NCI-H2196 treated with DMSO at 0.1 percent for 48 hours (cell line): ENCODE results near the gene RXFP1.

Experiments
- DNase-seq: peaks from one replicate; lab custom pipeline; 2025; ENCODE audit not compliant: unreplicated experiment; lab: John Stamatoyannopoulos, UW

RXFP1 gene

DNA sequence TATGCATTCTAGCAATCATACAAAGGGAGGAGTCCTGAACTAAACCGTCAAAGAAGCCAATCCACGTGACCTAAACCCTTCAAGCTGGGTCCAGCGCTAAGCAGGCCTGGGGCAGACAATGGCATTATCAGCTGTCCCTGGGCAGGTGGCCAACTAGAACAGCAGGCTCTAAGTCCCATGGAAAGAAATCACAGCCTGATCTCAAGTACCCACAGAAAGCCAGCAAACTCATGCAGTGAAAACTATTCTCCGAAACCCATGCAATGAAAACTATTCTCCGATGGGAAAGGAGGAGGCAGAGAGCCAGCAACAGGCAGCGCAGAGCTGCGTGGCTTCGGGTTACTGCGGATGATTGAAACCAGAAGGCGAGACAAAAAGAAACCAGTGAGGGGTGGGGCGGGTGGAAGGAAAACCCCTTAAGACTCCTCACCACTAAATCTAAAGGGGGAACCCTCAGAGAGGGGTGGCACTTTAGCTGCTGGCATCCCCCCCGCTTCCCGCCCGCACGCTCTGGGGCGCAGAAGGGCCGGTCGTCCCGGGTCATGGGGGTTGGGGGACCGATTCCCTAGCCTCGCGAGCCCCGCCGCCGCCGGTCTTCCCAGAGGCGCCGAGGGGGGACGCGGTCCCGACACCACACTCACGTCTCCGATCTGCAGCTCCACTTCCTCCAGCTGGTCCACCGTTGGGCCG lies 149.4 kb downstream of the RXFP1 start:
- peak; percentile 38 for DNase-seq

DNA sequence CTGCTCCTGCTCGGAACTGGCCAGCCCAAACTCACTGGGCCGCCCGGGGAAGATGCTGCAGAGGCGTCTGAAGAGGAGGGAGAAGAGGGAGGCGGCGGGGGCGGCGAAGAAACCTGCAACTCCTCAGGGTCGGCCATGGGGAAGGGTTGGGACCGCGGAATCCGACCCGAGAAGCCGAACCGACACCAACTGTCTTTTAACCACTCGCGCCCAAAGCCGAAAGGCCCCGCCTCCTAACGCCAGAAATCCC lies 149.9 kb downstream of the RXFP1 start, which contains the start of gene C4orf46:
C4orf46 (minus strand) TSS at position 223 of the 250 bp plus-strand sequence; CDS start at position 137, 86 bp downstream.
- no peak for DNase-seq

DNA sequence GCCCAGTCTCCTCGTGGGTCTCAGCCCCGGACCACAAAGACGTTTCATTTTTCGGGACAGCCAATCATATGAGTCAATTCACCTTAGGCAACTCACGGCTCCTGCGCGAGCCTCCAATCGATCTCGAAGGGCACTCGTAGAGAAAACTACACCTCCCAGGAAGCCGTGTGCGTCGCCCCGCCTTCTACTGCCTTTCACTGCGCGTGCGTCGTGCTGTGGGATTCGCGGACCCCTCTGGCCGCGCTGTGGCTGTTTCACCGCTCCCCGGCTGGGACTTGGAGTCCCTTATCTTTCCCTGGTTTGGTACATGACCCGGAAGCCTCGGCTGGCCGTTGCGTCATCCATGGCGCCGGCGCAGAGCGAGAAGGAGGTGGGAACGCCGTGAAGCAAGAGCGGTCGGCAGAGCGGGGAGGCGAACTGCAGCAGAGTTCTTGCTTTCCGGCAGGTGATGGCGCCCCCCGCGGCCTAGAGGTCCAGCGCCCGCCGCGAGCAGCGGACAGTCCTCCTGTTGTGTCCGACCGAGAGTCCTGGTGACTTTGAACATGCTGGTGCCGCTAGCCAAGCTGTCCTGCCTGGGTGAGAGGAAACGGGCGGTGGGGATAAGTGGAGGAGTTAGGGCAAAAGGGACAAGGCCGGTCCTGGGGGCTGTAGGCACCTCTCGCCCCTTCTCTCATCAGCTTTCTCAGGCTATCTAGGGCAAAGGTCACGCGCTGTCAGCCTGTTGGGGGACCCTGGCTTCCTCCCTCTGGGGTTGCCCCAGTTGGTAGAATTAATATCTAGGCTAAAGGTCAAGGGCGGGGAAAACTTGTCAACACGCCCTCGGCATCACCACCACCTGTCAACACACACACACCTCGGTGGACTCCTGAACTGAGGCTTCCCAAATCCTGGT lies 150.5 kb downstream of the RXFP1 start, which contains the start of gene ETFDH:
ETFDH (plus strand) TSS at position 382 of the 892 bp plus-strand sequence; CDS start at position 543, 161 bp downstream.
- DNase-seq: peak; percentile 84

DNA sequence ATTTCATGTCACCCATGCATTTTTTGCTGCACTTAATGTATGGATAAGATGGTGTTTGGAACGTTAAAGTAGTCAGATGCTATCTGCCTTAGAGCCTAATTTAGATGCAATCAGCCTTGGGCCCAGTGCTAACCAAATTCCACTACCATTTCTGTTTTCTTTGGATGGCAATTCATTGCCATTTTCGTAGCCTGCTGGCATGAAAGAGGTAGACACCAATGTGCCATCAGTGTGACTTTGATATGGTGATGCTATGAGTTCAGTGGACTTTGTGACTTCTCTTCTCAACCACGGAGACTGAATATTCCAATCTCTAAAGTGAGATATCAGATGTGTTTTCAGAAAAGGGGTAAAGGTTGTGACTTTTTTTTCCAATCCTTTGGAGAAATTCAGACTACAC lies 152.0 kb downstream of the RXFP1 start:
- DNase-seq: no peak

DNA sequence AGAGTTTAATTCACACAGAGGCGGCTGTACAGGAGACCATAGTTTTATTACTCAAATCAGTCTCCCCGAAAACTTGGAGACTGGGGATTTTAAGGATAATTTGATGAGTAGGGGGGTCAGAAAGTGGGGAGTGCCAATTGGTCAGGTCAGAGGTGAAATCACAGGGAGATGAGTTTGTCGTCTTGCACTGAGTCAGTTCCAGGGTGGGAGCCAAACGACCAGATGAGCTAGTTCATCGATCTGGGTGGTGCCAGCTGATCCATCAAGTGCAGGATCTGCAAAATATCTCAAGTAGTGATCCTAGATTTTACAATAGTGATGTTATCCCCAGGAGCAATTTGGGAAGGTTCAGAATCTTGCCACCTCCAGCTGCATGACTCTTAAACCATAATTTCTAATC lies 154.4 kb downstream of the RXFP1 start:
- DNase-seq: no peak

DNA sequence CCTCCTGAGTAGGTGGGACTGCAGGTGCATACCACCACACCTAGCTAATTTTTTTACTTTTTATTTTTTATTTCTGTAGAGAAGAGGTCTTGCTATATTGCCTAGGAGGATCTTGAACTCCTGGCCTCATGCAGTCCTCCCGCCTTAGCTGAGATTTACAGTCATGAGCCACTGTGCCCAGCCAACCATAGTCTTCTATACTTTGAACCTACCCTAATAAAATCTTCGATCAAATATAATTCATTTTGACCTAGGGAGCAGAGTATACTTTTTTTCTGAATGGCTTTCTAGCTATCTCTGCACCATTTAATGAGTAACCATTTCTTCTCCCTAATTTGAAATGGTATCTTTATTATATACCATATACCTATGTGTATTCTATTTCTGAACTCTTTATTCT lies 157.1 kb downstream of the RXFP1 start:
- DNase-seq: no peak

DNA sequence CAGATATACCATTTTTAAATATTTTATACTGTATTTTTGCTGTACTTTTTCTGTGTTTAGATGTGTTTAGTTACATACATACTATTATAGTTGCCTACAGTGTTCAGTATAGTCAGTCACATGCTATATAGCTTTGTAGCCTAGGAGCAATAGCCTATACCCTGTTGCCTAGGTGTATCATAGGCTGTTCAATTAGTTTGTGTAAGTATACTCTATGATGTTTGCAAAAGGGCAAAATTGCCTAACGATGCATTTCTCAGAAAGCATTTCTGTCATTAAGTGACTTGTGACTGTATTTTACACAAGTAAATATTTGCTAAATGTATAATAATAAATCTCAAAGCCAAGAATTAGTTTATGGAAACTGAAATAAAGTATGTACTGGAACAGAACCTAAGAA lies 159.9 kb downstream of the RXFP1 start:
- no peak for DNase-seq

DNA sequence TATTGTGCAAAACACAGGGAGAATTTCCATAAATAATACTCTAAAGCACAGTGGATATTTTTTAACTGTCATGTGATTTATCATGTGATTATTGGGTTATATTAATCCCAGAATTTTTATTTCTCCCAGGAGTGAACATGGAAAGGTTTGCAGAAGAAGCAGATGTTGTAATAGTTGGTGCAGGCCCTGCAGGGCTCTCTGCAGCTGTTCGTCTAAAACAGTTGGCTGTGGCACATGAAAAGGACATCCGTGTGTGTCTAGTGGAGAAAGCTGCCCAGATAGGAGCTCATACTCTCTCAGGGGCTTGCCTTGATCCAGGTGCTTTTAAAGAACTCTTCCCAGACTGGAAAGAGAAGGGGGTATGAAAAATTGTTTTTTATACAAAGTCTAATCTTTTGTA lies 160.4 kb downstream of the RXFP1 start:
- DNase-seq: no peak

DNA sequence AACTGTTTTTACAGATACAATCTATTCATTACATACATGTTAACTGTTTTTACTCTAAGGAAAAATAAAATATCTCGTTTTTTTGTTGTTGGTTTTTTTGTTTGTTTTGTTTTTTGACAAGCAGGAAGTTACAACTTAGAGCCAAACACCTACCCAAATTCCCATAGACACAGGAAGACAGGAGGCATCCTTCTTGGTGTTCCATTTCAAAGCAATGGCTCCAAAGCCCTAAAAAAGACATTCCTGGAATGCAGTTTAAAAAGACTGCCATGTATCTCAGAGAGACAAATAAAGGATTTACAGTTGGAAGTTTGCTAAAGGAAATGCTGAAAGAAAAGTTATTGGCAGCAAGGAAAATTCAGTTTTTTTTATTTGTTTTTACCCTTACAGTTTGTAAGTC lies 167.1 kb downstream of the RXFP1 start:
- DNase-seq: no peak
